Umbilical cord (tissue), 2 donors: ENCODE measurements around the gene HELT. TPM values are rescaled to one million over a fixed set of nuclear protein-coding genes. Genes with fewer than 3 reads are reported as not detected.
"Not testable (repeated sequence)": the region's sequence is repeated elsewhere in the genome, so short reads cannot be mapped to it uniquely, and the experiment has no call there.

Experiments used
- DNase-seq: peaks from one replicate; pipeline ENCODE4 v3.0.0-alpha.2; 2015; ENCODE audit warnings: low spot score
- total RNA-seq: library from RNA; depleted of rRNA; stranded (reverse); fragments of >200 nt; gene quantifications from one replicate; pipeline ENCODE4 v1.2.3, GENCODE V29; 2014; ENCODE audit warnings: low replicate concordance; ENCODE audit not compliant: insufficient read depth

Gene HELT
- not detected for total RNA-seq

- no peak for DNase-seq
Observed at GRCh38 chr4:185017964-185018772, at the start of gene HELT. Gene HELT (plus strand): TSS chr4:185018490. CDS start chr4:185018929, 439 bp downstream.

GRCh38 chr4:184968784-184969201 is 49.5 kb upstream of the HELT start:
- DNase-seq, result no peak

- DNase-seq, result no peak
Observed at GRCh38 chr4:184969610-184970009, 48.7 kb upstream of the HELT start.

- no peak for DNase-seq
Observed at GRCh38 chr4:184972991-184973390, 45.3 kb upstream of the HELT start.

GRCh38 chr4:184976348-184976747 is 41.9 kb upstream of the HELT start:
- DNase-seq, result not testable (repeated sequence)

- no peak for DNase-seq
Observed at GRCh38 chr4:184977747-184978146, 40.5 kb upstream of the HELT start.

- DNase-seq, result peak; percentile 85
Observed at GRCh38 chr4:184978211-184978610, 40.1 kb upstream of the HELT start.

GRCh38 chr4:184979461-184980124 is 38.7 kb upstream of the HELT start:
- DNase-seq, result peak; percentile 6

- DNase-seq, result no peak
Observed at GRCh38 chr4:184980261-184980660, 38.0 kb upstream of the HELT start.

GRCh38 chr4:184983672-184984356 is 34.5 kb upstream of the HELT start:
- peak; percentile 27 for DNase-seq

- DNase-seq, result no peak
Observed at GRCh38 chr4:184987493-184988031, 30.7 kb upstream of the HELT start.

- no peak for DNase-seq
Observed at GRCh38 chr4:184988611-184989010, 29.7 kb upstream of the HELT start.

GRCh38 chr4:184989283-184989682 is 29.0 kb upstream of the HELT start:
- not testable (repeated sequence) for DNase-seq

GRCh38 chr4:184990131-184990530 is 28.2 kb upstream of the HELT start:
- DNase-seq, result not testable (repeated sequence)

- DNase-seq, result no peak
Observed at GRCh38 chr4:184991860-184992259, 26.4 kb upstream of the HELT start.

- no peak for DNase-seq
Observed at GRCh38 chr4:184992422-184992821, 25.9 kb upstream of the HELT start.

GRCh38 chr4:184993247-184993646 is 25.0 kb upstream of the HELT start:
- no peak for DNase-seq

- DNase-seq, result no peak
Observed at GRCh38 chr4:184994010-184994622, 24.2 kb upstream of the HELT start.

- no peak for DNase-seq
Observed at GRCh38 chr4:184994623-184995010, 23.7 kb upstream of the HELT start.

- not testable (repeated sequence) for DNase-seq
Observed at GRCh38 chr4:184997656-184998055, 20.6 kb upstream of the HELT start.

- no peak for DNase-seq
Observed at GRCh38 chr4:185002784-185003183, 15.5 kb upstream of the HELT start.
